22Rv1 (cell line): ENCODE results near the gene XPC.

Experiments
- H3K27ac ChIP-seq: fragments of 450-650 bp; 2 replicates; pipeline ENCODE4 v1.5.1; 2017
- ZFX ChIP-seq: fragments of 450-650 bp; IDR thresholded peaks from 2 replicates; pipeline ENCODE4 v1.6.1; 2017; ENCODE audit warnings: antibody characterized with exemption, borderline replicate concordance
- TF ChIP-seq, protein P1 (sequence below): fragments of 450-650 bp; IDR thresholded peaks from 2 replicates; pipeline ENCODE4 v1.5.1; 2017; ENCODE audit warnings: mild to moderate bottlenecking

Gene XPC

DNA sequence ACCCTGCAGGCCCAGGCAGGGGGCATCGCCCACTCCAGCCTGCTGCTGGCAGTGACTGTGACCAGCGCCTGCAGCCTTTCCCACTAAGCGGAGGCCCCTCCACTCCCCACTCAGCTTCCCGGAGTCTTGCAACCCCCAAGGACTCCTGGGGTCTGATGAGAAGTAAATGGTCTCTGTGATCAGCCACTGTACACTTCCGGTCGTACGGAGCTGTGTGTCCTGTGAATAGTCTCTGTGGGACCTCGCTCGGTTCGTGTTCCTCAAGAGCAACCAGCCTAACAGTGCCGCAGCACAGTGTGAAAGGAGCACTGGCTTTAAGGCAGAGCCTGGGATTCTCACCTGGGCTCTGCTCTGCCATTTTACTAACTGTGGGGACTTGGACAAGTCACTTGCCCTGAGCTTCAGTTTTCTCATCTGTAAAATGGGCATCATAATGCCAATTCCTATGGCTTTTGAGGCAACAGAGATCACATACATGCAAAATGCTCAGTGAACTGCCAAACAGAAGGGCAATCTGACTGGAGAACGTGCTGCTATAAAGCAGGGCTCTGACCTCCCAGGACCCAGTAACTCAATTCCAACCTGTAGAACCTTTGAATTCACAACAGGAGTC lies 26.8 kb downstream of the XPC start:
- TF ChIP-seq, protein P1, sequence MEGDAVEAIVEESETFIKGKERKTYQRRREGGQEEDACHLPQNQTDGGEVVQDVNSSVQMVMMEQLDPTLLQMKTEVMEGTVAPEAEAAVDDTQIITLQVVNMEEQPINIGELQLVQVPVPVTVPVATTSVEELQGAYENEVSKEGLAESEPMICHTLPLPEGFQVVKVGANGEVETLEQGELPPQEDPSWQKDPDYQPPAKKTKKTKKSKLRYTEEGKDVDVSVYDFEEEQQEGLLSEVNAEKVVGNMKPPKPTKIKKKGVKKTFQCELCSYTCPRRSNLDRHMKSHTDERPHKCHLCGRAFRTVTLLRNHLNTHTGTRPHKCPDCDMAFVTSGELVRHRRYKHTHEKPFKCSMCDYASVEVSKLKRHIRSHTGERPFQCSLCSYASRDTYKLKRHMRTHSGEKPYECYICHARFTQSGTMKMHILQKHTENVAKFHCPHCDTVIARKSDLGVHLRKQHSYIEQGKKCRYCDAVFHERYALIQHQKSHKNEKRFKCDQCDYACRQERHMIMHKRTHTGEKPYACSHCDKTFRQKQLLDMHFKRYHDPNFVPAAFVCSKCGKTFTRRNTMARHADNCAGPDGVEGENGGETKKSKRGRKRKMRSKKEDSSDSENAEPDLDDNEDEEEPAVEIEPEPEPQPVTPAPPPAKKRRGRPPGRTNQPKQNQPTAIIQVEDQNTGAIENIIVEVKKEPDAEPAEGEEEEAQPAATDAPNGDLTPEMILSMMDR, result no peak
- TF ChIP-seq ZFX, result no peak
- H3K27ac ChIP-seq, result no peak overlapping the region

DNA sequence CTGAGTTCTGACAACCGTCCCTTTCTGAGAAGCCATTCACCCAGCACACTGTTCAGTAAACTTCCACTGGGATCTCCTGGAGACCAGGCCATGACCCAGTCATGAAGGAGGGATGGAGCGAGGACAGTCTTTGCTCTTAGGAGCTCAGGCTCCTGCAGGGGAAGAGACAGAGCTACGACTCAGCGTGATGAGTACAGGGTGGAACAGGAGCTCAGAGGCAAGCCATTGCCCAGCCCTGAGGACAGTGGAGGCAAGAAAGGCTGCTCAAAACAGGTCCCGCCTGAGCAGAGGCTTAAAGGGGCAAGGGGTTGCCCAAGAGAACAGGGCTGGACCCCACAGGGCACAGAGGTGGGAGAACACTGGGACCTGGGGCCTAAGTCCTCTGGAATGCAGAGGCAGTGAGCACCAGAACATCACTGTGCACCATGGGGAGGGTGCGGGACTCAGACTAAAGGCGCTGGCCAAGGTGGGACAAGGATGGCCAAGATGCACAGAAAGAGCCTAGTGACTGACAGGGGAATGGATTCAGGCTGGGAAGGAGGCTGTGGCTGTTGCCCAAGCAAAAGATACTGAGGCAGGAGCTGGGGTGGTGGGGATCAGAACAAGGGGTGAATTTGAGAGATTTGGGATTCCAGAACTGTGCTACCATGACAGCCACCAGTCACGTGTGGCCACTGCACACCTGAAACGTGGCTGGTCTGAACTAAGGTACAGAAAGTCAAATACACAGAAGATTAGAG lies 27.7 kb downstream of the XPC start:
- TF ChIP-seq, protein P1, result no peak
- no peak for TF ChIP-seq ZFX
- no peak overlapping the region for H3K27ac ChIP-seq

DNA sequence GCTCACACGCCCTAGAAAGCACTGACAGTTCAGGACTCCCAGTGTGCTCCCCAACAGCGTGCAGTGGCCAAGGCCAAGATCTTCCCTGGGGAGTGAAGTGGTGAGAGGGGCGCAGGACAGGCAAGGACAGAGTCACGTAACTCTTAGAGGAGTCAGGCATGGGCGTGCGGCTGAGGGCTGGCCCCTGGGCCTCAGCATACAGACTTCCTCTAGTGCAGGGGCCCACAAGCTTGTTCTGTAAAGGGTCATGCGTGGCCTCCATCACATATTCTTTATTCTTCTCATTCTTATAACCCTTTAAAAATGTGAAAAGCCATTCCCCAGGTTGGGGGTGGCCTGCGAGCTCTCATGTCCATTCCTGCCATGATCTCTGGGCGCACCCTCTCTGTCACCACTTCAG lies 28.3 kb downstream of the XPC start:
- no peak for TF ChIP-seq ZFX
- TF ChIP-seq, protein P1, result no peak
- H3K27ac ChIP-seq, result no peak overlapping the region

DNA sequence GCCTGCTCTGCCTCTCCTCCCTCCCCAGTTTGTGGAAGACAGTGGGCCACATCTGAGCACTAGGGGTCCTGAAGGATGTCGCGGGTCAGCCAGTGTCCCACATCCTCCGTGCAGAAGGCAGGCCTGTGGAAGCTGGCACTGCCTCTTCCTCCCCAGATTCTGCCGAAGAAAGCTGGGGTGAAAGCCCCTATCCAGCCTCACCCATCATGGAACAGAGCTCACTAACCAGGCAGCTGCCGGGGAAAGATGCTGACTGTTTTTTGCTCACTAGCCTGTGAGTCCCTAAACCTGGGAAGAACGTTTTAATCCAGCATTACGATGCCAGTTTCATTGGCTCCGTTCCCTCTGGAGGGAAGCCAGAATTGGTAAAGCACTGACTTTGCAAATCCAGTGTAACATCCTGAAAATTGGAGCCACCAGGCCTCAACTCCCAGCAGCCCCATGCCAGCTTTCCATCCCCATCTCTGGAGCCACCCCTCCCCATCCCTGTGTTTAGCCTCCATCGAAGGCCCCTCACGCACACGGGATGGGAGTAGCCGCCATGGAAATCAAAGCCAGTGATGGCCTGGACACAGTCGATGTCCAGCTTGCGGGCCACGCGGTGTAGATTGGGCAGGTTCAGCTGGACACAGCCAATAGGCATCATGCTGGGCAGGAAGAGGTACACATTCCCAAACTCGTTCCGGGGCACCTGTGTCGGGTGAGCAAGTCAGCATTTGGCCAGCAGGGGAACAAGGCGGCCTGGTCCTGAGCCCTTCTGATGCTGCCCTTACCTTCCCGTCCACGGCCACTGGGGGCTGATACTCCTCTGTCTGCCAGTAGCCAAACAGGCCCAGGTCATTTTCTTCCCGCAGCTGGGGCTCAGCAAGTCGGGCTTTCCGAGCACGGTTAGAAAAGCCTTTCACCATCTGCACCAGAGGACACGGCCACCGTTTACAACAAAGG lies 30.1 kb downstream of the XPC start:
- TF ChIP-seq ZFX, result no peak
- TF ChIP-seq, protein P1, result no peak
- H3K27ac ChIP-seq, result no peak overlapping the region

DNA sequence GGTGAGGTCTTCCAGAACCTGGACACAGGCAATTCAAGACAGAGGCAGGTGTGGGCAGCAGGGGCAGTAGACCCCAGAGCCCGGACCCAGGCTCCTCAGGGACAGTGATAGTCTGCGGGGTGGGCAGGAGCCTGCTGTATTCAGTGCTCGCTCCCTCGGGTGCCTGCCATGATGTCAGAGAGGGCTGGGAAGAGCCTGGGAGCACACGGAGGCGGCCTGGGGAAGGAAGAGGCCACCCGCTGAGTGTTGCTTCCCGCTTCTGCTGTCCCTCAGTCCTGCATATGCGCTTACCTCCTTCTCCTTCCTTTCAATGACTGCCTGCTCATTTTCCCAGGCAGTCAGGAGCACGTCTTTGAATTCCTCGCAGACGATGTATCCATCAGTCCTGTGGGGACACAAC lies 30.8 kb downstream of the XPC start:
- TF ChIP-seq, protein P1, result no peak
- no peak for TF ChIP-seq ZFX
- no peak overlapping the region for H3K27ac ChIP-seq

DNA sequence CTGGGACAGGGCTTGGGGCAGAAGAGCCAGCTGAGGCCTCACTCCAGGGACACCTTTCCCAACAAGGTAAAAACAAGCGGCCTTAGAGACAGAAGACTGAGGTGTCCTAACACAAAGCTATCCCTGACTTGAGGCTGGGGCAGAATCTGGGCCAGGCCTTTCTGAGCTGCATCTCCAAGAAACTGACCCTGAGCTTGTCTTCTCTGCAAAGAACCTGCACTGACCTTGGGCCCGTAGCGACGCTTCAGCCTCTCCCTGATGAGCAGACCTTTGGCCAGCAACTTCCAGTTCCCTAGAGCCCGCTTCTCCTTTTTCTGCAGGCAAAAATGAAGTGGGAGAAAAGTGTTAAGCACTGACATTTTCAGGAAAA lies 31.4 kb downstream of the XPC start:
- TF ChIP-seq, protein P1, result no peak
- TF ChIP-seq ZFX, result no peak
- no peak overlapping the region for H3K27ac ChIP-seq
